GM20000 (cell line): ENCODE measurements around the gene TNS3.

Experiments used
- DNase-seq: peaks from one replicate; pipeline ENCODE4 v3.0.0; 2012; ENCODE audit warnings: low spot score
- CTCF ChIP-seq: IDR thresholded peaks from 2 replicates; pipeline ENCODE4 v1.5.1; 2012; ENCODE audit warnings: mild to moderate bottlenecking, control low read depth; ENCODE audit errors: extremely low read depth, missing control alignments

The TNS3 gene

GRCh38 chr7:47314728-47315607 lies 266.9 kb downstream of the TNS3 start:
- no peak for DNase-seq
- no peak for TF ChIP-seq CTCF

- TF ChIP-seq CTCF, result no peak
- no peak for DNase-seq
Measured at GRCh38 chr7:47314248-47314647, 267.7 kb downstream of the TNS3 start.

GRCh38 chr7:47313564-47313963 lies 268.3 kb downstream of the TNS3 start:
- no peak for DNase-seq
- TF ChIP-seq CTCF, result no peak

- DNase-seq, result no peak
- no peak for TF ChIP-seq CTCF
Measured at GRCh38 chr7:47311891-47312290, 270.0 kb downstream of the TNS3 start.

GRCh38 chr7:47310020-47310419 lies 271.9 kb downstream of the TNS3 start:
- no peak for DNase-seq
- TF ChIP-seq CTCF, result no peak

- DNase-seq, result no peak
- TF ChIP-seq CTCF, result no peak
Measured at GRCh38 chr7:47308808-47309207, 273.1 kb downstream of the TNS3 start.

- DNase-seq, result no peak
- no peak for TF ChIP-seq CTCF
Measured at GRCh38 chr7:47307311-47307710, 274.6 kb downstream of the TNS3 start.
